Fibroblast of pulmonary artery (primary cell): ENCODE results near the gene MVB12B.

ENCODE experiments used
- DNase-seq: peaks from one replicate; pipeline ENCODE4 v3.0.0-alpha.2; 2010; ENCODE audit warnings: low read depth
- H3K4me3 ChIP-seq: replicated peaks from 2 replicates; pipeline ENCODE4 v1.5.1; 2011; ENCODE audit warnings: low read depth, mild to moderate bottlenecking, control low read depth, low read length, moderate library complexity
- TF ChIP-seq, protein P1 (sequence below): IDR thresholded peaks from 2 replicates; pipeline ENCODE4 v1.5.1; 2011; ENCODE audit warnings: mild to moderate bottlenecking, control low read depth, low read length, inconsistent platforms; ENCODE audit errors: missing control alignments

Gene MVB12B

DNA sequence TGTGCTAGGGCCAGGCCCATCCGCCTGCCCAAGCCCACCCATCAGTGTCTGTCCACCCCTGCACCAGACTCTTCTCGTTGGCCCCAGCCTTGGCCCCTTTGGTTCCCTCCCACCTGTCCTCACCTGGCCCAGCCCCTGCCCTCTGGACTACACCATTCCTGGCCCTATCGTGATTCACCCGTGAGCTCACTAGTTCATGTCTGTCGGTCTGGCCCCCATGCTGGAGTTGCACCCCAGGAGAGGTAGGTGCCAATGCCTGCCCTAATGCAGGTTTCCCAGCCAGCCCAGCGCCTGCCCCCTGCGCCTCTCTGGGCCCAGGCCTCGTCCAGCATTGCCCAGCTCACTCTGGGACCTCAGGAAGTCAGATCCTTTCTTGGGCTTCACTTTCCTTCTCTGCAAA lies 171.7 kb downstream of the MVB12B start:
- no peak for DNase-seq
- H3K4me3 ChIP-seq: no peak overlapping the region
- TF ChIP-seq, protein P1, sequence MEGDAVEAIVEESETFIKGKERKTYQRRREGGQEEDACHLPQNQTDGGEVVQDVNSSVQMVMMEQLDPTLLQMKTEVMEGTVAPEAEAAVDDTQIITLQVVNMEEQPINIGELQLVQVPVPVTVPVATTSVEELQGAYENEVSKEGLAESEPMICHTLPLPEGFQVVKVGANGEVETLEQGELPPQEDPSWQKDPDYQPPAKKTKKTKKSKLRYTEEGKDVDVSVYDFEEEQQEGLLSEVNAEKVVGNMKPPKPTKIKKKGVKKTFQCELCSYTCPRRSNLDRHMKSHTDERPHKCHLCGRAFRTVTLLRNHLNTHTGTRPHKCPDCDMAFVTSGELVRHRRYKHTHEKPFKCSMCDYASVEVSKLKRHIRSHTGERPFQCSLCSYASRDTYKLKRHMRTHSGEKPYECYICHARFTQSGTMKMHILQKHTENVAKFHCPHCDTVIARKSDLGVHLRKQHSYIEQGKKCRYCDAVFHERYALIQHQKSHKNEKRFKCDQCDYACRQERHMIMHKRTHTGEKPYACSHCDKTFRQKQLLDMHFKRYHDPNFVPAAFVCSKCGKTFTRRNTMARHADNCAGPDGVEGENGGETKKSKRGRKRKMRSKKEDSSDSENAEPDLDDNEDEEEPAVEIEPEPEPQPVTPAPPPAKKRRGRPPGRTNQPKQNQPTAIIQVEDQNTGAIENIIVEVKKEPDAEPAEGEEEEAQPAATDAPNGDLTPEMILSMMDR: no peak

DNA sequence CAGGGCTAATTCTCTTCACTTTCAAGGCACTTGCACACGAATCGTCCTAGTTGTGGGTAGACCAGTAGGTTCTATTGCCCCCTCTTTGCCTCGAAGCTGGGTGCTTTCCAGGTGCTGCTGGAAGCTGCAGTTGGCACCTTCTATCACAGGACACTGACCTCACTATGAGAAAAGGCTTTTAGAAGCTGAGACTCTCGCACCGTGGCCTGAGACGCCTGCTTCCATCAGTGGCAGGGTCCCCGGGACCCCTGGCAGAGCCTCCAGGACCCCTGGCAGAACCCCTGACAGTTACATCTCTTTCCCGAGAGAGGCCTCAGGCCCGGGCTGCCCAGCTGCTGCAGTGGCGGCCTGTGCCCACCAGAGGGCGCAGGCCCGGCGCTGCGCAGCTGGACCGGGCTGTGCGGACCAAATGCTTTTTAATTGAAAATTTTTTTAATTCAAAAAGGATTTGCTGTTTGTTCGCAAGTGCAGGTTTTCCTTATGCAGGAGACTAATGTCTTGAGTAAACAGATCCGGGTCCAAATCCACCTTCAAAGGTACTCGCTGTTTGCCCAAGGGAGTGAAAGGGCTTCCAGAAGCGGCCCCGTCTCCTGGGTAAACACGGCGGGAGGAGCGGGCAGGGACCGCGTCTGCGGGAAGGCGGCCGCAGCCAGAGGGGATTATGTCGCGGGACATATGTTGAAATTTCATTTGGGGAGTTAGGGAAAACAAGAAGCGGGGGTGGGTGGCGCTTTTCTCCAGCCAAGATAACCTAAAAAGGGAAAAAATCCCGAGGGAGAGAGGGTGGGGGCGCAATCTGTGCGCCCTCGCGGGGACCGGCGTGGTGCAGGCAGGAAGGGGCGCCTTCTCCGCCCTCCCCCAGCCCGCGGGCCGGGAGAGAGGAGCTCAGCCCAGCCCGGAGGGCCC lies 172.6 kb downstream of the MVB12B start:
- TF ChIP-seq, protein P1: peak; percentile 80
- H3K4me3 ChIP-seq: peak overlapping the region; percentile 50
- peak; percentile 37 for DNase-seq

DNA sequence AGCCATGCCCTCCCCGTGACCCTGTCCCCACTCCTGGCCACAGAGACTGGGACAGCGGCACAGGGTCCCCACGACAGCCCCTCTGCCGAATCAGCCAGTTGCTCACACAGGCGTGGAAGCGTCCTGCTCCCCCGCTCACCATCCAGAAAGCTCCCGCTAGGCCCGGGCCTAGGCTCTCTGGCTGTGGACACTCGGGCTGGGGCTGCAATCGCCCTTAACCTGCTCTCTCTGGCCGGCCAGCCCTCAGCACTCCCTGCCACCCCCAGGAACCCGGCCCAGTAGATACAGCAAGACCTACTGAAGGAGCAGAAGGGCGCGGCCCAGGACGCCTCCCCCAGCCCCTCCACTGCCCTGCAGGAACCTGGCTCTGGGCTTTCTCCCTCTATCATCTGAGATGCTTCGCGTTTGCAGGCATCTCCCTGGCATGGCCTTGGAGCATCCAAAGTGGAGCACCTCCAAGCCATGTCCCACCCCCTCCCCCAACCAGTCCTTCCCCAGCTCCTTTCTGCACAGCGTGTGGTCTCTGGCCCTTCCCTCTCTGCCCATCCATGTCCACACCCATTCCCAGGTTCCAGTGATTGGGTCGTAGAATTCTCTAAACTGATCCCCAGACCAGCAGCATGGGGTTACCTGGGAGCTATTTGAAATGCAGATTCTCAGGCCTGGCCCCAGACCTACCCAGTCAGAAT lies 173.4 kb downstream of the MVB12B start:
- no peak for DNase-seq
- peak overlapping the region; percentile 50 for H3K4me3 ChIP-seq
- TF ChIP-seq, protein P1: no peak

DNA sequence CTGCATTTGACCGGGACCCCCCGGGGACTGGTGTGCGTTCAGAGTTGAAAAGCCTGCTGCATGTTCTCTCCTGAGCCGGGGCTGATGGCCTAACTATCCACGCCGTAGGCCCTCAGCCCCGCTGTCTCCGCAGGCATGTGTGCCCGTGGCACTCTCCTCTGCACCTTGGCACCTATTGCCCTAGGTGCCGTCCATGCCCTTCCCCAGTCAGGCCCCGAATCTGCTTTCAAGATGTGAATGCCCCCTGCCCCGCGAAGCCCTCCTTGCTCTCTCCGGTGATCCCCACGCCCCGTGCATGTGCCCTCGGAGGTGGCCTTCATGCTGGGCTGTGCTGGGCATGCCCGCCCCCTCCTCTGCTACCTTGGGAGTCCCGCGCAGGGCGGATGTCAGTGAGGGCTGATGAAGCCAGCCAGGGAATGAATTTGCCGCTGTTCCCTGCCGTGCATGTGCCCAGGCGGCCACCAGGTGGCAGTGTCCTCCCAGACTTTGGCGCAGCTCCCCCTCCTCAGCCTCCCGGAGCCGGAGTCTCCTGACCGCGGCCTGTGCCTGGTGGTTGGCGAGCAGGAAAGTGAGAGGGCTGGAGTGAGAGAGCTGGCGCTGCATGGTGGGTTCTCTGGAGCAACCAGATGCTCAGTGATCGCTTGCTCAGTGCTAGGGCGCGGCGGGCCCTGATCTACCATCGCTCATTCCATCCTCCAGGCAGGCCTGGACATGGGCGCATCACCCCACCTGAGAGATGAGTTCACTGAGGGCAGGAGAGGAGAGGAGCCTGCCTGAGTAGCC lies 174.2 kb downstream of the MVB12B start:
- no peak overlapping the region for H3K4me3 ChIP-seq
- TF ChIP-seq, protein P1: peak; percentile 89
- peak; percentile 76 for DNase-seq

DNA sequence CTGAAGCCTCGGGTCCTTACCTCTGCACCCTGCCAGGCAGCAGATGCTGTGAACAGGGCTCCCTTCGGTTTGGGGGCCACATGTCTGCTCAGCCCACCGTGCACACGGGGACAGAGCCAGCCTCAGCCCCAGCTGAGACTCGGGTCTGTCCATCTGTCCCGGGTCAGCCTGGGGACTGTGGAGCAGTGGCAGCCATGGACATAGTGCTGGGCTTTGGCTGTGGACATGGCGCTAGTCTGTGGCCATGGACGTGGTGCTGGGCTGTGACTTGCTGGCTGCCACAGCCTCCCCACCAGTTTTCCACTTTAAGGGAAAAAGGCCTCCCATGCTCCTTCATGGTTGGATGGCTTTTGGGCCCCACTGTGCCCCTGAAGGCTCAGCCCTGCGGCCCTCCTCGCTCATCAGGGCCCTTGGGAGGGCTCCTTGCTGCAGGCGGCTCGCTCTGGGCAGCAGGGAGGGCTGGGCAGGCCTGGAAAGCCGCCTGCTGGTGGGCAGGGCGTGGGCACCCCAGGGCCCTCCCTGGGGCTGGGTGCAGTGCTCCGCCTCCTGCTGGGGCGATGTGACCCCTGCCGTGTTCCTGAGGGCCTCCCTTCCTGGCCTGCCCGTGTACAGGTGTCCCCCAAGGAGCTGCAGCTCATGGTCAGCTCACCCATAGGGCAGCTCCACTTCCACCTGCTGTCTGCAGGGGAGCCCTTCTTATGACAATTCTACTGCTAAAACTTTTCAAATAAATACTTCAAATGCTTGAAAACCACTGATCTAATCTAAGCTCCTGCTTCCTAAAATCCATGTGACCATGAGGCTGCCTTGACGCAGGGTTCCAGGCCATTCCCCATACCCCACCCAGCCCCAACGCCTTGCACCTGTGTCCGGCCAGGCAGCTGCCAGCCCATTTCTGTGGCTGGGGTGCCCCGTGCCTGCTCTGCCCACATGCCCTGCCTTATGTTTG lies 175.0 kb downstream of the MVB12B start:
- TF ChIP-seq, protein P1: no peak
- H3K4me3 ChIP-seq: no peak overlapping the region
- no peak for DNase-seq
